HG03558 (cell line): ENCODE results near the gene RUNX2.

Experiments
- ATAC-seq: cut with Tn5 transposase; IDR thresholded peaks from one replicate; pipeline ENCODE4 v1.9.1; 2021; ENCODE audit warnings: moderate number of reproducible peaks; ENCODE audit not compliant: unreplicated experiment; ENCODE audit errors: extremely low read depth

The RUNX2 gene

GRCh38 chr6:45633272-45633908, 305.3 kb downstream of the RUNX2 start:
- no peak for ATAC-seq

GRCh38 chr6:45634231-45634630, 306.1 kb downstream of the RUNX2 start:
- ATAC-seq: no peak

GRCh38 chr6:45635284-45635867, 307.2 kb downstream of the RUNX2 start:
- no peak for ATAC-seq

- ATAC-seq: no peak
Observed at GRCh38 chr6:45637056-45637455, 308.9 kb downstream of the RUNX2 start.

- ATAC-seq: no peak
Observed at GRCh38 chr6:45637611-45638257, 309.6 kb downstream of the RUNX2 start.

GRCh38 chr6:45640081-45640491, 312.0 kb downstream of the RUNX2 start:
- no peak for ATAC-seq

- no peak for ATAC-seq
Observed at GRCh38 chr6:45640811-45641210, 312.7 kb downstream of the RUNX2 start.

GRCh38 chr6:45642331-45643125, 314.4 kb downstream of the RUNX2 start:
- ATAC-seq: no peak

GRCh38 chr6:45643126-45643525, 315.0 kb downstream of the RUNX2 start:
- ATAC-seq: no peak

- no peak for ATAC-seq
Observed at GRCh38 chr6:45644720-45645119, 316.6 kb downstream of the RUNX2 start.

GRCh38 chr6:45645302-45645701, 317.2 kb downstream of the RUNX2 start:
- ATAC-seq: no peak

- ATAC-seq: no peak
Observed at GRCh38 chr6:45647341-45648261, 319.5 kb downstream of the RUNX2 start.

GRCh38 chr6:45648262-45648620, 320.1 kb downstream of the RUNX2 start:
- no peak for ATAC-seq

GRCh38 chr6:45650524-45651135, 322.5 kb downstream of the RUNX2 start:
- ATAC-seq: no peak

- ATAC-seq: no peak
Observed at GRCh38 chr6:45651301-45651700, 323.2 kb downstream of the RUNX2 start.

GRCh38 chr6:45652416-45652815, 324.3 kb downstream of the RUNX2 start:
- no peak for ATAC-seq

- ATAC-seq: no peak
Observed at GRCh38 chr6:45653117-45653883, 325.2 kb downstream of the RUNX2 start.

GRCh38 chr6:45654673-45655072, 326.5 kb downstream of the RUNX2 start:
- no peak for ATAC-seq
